ENCODE results near the gene SRSF12. TPM values are rescaled to one million over a fixed set of nuclear protein-coding genes. Genes with fewer than 3 reads are reported as not detected.
"Not testable (repeated sequence)": the region's sequence is repeated elsewhere in the genome, so short reads cannot be mapped to it uniquely, and the experiment has no call there.

SRSF12 gene
- polyA plus RNA-seq, 3 donors: 12.6 to 14.4 (median 13.7) TPM

DNA sequence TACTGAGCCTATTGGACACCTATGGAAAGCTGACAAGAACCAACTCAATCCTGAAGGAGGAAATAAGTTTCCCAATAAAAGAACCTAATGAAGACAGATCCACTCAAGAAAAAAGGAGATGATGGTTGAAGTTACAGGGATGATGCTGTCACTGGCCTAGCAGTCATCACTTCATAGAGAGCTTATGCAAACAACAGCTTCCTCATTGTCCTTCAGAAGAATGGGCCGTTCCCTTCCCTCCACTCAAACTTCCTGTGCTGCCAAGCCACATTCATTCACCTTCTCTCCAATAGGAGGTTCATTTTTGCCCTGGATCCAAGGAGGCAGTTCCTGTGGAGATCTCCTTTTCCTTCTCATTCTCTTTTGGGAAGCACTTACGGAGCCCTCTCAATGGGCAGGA is 14.2 kb upstream of the SRSF12 start:
- no peak for DNase-seq (ENCODE audit: low read depth in 3 of 3, low spot score in 2 of 3)

DNA sequence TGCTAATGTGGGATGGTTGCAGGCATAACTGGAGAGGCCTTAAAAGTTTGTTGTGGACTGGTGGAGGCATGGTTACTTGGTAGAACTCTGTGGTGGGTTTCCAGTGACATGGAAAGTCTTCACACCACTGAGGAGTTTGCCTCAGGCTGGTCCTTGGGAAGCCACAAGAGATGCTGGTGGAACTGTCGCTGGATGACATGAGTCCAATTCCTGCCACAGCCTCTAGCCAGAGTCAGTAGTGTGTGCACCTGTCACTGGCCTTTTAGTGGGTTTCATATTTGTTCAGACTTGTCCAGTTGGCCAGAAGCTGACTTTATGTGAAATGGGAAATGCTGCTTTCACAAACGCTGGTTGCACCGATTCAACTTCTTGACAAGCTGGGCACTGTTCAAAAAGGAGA is 13.7 kb upstream of the SRSF12 start:
- no peak for DNase-seq (ENCODE audit: low read depth in 3 of 3, low spot score in 2 of 3)

- not testable (repeated sequence) for DNase-seq (ENCODE audit: low read depth in 3 of 3, low spot score in 2 of 3)
Observed at GRCh38 chr6:89128256-89128671, 10.4 kb upstream of the SRSF12 start.

GRCh38 chr6:89122625-89123024 is 4.8 kb upstream of the SRSF12 start:
- DNase-seq (ENCODE audit: low read depth in 3 of 3, low spot score in 2 of 3): no peak

DNA sequence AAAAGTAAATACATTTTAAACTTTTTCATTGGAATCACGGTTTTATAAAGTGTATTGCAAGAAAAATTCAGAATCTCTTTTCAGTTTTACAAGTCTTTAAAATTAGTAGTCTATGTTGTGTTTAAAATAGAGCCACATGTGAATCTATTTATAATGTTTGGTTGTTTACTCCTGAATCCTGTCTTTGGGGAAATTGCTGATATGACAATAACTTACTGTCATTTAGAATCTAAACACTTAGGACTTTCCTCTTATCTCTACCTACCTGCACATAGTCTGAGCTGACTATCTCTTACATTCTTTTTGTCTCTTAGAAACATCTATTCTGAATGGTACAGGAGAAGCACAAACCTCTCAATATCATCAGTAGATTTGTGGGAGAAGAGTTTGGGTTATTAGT is 4.1 kb upstream of the SRSF12 start:
- DNase-seq (ENCODE audit: low read depth in 3 of 3, low spot score in 2 of 3): no peak

- DNase-seq (ENCODE audit: low read depth in 3 of 3, low spot score in 2 of 3): no peak
Observed at GRCh38 chr6:89120371-89120770, 2.5 kb upstream of the SRSF12 start.

DNA sequence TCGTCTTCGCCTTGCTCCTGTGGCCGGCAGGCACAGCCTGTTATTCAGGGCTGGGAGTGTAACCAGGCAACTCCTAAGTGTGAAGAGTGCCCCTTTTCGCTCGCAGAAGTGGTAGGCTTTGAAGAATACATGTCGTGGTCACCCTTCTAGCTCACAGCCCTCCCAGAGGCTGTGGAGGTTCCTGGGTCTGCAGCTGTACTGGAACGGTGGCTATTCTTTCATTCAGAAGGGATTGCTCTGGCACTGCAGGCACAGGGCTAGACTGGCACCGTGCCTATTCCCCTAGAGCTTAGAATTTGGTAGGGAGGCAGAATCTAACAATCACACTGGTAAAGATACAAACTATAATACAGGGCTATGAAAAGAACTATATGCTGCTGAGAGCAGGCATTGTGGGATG is 1.1 kb upstream of the SRSF12 start:
- no peak for DNase-seq (ENCODE audit: low read depth in 3 of 3, low spot score in 2 of 3)

GRCh38 chr6:89116702-89117101 is 1.2 kb downstream of the SRSF12 start:
- DNase-seq (ENCODE audit: low read depth in 3 of 3, low spot score in 2 of 3): no peak

GRCh38 chr6:89111933-89112332 is 5.9 kb downstream of the SRSF12 start:
- no peak for DNase-seq (ENCODE audit: low read depth in 3 of 3, low spot score in 2 of 3)

DNA sequence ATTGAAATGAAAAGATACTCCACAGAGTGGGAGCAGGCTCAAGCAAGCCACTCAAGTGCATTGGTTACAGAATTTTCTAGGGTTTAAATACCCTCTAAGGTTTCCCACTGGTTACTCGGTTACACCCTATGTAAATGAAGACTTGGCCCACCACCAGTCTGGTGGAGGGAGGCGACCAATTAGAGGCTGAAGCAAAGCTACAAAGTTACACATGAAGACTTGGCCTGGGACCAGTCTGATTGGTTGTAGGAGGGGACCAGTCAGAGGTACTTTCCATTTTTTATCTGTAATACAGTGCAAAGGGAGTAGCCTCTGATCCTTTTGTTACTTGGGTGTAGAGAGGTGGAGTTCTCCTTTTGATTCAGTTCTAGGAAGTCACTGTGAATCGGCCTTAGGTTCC is 7.6 kb downstream of the SRSF12 start:
- DNase-seq (ENCODE audit: low read depth in 3 of 3, low spot score in 2 of 3): no peak

GRCh38 chr6:89100114-89100513 is 17.8 kb downstream of the SRSF12 start:
- no peak for DNase-seq (ENCODE audit: low read depth in 3 of 3, low spot score in 2 of 3)

DNA sequence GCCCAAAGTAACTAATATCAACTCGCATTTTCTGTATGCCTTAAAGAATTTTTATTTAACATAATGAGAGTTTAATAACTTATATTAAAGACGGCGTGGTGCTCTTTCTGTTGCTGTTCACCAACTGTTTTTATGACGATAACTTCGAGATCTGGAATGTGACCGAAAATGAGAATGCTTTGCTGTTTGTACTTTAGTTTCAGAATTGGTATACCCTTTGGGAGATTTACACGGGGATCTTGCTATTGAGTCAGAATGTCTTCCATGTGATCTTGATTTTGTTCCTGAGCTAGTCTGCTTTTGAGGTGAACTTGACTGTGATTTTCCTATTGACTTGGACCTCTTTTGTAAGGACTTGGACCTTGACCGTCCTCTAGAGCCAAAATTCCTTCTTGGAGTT is 19.4 kb downstream of the SRSF12 start:
- DNase-seq (ENCODE audit: low read depth in 3 of 3, low spot score in 2 of 3): no peak

DNA sequence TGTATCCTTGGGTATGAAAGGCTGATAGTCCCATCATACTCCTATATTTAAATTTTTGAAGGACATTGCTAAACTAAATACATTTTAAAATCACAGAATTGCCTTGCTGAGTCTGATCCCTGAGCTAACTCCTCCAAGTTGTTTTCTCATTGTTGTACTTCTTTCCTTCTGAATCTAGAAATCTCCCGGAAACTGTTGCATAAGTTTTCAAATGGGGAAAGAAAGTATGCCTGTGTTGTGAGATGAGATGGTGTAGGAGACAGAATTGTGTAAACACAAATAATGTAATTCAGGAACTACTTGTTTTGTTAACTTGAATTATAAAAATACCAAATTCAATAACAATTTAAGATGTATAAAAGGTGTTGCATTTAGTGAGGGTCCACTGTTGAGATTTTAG is 30.0 kb downstream of the SRSF12 start:
- no peak for DNase-seq (ENCODE audit: low read depth in 3 of 3, low spot score in 2 of 3)

DNA sequence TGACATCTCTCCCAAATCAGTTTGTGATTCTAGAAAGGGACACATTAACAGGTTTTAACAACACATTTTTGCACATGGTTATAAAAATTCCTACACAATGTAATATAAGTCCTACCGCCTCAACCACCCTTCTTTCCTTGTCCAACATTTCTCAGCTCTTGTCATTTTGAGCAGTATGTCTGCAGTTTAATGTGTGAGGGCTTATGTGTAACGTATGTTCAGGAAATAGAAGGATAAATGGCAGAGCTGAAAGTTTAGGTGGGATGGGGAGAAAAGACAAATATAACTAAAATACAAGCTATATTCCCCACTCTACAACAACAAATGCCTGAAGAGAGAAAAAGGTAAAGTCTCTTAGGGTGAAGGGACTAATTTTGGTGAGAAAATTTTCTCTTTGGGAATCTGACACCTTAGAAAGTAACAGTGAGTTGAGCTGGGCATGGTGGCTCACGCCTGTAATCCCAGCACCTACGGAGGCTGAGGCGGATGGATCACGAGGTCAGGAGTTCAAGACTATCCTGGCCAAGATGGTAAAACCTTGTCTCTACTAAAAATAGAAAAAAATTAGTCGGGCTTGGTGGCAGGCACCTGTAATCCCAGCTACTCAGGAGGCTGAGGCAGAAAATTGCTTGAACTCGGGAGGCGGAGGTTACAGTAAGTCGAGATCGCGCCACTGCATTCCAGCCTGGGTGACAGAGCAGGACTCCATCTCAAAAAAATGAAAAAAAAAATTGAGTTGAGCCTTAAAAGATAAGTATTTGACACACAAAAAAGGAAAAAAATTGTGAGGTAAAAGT is 32.3 kb downstream of the SRSF12 start:
- no peak for DNase-seq (ENCODE audit: low read depth in 3 of 3, low spot score in 2 of 3)

- no peak for DNase-seq (ENCODE audit: low read depth in 3 of 3, low spot score in 2 of 3)
Observed at GRCh38 chr6:89084954-89085353, 32.9 kb downstream of the SRSF12 start.

DNA sequence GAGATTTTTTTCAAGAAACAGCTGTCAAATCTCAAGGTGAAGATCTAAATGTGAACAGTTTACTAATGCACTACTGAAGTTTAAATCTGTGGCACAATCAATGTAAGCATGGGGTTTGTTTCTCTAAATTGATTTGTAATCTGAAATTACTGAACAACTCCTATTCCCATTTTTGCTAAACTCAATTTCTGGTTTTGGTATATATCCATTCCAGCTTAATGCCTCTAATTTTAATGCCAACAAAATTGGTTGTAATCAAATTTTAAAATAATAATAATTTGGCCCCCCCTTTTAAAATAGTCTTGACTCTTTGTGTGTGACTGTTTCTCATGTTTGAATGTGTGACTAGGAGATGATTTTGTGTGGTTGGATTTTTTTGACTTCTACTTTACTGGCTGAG is 33.3 kb downstream of the SRSF12 start:
- DNase-seq (ENCODE audit: low read depth in 3 of 3, low spot score in 2 of 3): no peak

GRCh38 chr6:89082486-89082891 is 35.4 kb downstream of the SRSF12 start:
- no peak for DNase-seq (ENCODE audit: low read depth in 3 of 3, low spot score in 2 of 3)

- peak; percentile 93 to 96 (median 95) for DNase-seq (ENCODE audit: low read depth in 3 of 3, low spot score in 2 of 3)
Observed at GRCh38 chr6:89081423-89082322, 36.2 kb downstream of the SRSF12 start.

DNA sequence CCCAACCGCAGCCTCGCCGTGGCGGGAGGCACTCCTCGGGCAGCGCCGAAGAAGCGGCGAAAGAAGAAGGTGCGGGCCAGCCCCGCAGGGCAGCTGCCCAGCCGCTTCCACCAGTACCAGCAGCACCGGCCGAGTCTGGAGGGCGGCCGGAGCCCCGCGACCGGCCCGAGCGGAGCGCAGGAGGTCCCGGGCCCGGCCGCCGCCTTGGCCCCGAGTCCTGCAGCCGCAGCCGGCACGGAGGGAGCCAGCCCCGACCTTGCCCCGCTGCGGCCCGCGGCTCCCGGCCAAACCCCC is 36.8 kb downstream of the SRSF12 start:
- no peak for DNase-seq (ENCODE audit: low read depth in 3 of 3, low spot score in 2 of 3)

- peak; percentile 97 to 98 (median 98) for DNase-seq (ENCODE audit: low read depth in 3 of 3, low spot score in 2 of 3)
Observed at GRCh38 chr6:89080281-89081128, 37.4 kb downstream of the SRSF12 start, which contains the start of gene PNRC1. PNRC1 (plus strand) TSS chr6:89080751; CDS start chr6:89080895, 144 bp downstream.
